GM12872 (cell line): ENCODE data around the gene PAFAH2.

Experiments used
- TF ChIP-seq, protein P1 (sequence below): IDR thresholded peaks from 3 replicates; pipeline ENCODE4 v1.5.1; 2011; ENCODE audit warnings: low read depth, mild to moderate bottlenecking, low read length, moderate library complexity; ENCODE audit not compliant: insufficient read depth

PAFAH2 gene

DNA sequence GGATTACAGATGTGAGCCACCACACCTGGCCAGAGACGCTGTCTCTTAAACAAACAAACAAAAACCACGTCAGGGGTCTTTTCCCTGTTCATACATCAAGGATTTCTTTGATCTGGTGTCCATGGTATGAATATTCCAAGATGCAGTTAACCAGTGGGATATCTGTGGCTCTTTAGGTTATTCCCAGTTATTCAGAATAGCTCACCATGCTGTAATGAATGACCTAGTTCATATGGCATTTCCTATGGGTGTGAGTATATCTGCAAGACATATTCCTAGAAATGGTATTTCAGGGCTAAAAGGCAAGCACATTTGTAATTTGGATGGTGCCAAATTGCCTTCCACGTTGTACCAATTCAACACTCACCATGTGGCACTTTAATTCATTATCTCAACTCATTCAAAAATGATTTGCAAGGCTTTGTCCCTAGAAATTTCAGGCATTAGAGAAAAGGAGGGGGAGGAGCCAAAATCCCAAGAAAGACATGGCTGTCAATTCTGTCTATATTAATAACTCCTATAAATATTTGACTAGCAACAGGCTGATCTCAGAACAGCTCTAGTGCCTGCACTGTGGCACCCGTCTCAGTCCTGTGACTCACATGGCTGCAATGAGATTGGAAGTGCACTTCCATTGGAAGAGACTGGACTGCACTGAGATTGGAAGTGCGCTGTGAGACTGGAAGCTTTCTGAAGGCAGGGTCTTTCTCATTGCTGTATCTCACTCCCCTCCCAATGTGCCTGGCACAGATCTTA lies 85.6 kb downstream of the PAFAH2 start:
- TF ChIP-seq, protein P1, sequence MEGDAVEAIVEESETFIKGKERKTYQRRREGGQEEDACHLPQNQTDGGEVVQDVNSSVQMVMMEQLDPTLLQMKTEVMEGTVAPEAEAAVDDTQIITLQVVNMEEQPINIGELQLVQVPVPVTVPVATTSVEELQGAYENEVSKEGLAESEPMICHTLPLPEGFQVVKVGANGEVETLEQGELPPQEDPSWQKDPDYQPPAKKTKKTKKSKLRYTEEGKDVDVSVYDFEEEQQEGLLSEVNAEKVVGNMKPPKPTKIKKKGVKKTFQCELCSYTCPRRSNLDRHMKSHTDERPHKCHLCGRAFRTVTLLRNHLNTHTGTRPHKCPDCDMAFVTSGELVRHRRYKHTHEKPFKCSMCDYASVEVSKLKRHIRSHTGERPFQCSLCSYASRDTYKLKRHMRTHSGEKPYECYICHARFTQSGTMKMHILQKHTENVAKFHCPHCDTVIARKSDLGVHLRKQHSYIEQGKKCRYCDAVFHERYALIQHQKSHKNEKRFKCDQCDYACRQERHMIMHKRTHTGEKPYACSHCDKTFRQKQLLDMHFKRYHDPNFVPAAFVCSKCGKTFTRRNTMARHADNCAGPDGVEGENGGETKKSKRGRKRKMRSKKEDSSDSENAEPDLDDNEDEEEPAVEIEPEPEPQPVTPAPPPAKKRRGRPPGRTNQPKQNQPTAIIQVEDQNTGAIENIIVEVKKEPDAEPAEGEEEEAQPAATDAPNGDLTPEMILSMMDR, result no peak

DNA sequence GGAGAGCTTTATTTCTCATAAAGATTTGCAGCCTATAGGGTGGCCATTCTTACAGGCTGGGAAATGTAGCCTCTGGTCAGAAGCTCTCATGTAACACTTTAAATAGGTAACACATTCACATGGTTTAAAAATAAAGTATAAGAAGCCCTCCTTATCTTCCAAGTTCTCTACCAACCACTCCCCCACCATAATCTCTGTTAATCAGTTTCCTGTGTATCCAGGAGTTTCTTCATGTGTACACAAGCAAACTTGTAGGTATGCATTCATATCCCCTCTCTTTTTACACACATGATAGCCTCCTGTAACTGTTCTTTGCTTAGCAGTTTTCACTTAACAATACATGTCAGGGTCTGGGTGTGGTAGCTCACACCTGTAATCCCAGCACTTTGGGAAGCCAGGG lies 86.7 kb downstream of the PAFAH2 start:
- TF ChIP-seq, protein P1, result no peak
